Measurements from ENCODE around the gene ZZZ3. TPM values are rescaled to one million over a fixed set of nuclear protein-coding genes. Genes with fewer than 3 reads are reported as not detected.
A peak's percentile ranks its signal among the peaks of the same experiment; 100 is the strongest.

ZZZ3 gene
- total RNA-seq, result 10 to 100 TPM; 46.9 to 60.6 (median 55.0) TPM

DNA sequence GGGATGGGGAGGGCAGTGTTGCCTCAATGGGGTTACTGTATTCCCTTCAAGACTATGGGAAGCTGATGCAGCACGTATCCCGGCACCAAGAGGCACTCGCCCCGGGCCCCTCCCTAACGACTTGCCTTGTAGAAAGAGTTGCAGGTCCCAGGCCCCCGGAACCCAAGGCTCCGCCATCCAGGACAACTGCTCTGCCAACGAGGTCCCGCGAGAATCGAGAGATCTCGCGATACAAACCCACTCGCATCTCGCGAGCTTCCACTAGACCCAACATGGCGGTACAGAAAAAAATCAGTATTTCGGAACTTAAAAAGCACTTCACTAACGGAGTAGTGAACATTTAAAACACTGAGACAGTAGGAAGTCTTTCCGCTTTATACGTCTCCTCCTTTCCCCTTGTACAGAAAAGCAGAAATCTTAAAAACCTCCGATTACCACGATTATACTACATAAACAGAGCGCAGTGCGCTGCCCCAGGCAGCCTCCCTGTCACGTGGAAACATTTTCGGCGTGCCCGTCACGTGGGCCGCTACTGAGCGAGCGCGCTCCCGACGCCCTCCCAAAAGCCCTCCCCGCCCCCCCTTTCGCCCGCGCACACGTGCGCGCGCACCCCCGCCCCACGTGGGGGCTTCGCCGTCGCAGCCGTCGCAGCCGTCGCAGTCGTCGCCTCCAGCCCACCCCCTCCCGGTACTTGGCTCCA lies at the start of gene ZZZ3:
Gene ZZZ3 (minus strand): TSS at position 199 of the 700 bp plus-strand sequence. CDS start 49,304 bp downstream, outside the sequence.
- H3K27ac ChIP-seq (replicated peaks in 1 of 4), result peak within 1 kb of the TSS; percentile 87 to 96 (median 94)
- TF ChIP-seq EP300 (IDR thresholded peaks at IDR 0.05), result no peak
- peak; percentile 65 to 71 for TF ChIP-seq POLR2AphosphoS5 (IDR thresholded peaks at IDR 0.05)
- TF ChIP-seq, protein P1, sequence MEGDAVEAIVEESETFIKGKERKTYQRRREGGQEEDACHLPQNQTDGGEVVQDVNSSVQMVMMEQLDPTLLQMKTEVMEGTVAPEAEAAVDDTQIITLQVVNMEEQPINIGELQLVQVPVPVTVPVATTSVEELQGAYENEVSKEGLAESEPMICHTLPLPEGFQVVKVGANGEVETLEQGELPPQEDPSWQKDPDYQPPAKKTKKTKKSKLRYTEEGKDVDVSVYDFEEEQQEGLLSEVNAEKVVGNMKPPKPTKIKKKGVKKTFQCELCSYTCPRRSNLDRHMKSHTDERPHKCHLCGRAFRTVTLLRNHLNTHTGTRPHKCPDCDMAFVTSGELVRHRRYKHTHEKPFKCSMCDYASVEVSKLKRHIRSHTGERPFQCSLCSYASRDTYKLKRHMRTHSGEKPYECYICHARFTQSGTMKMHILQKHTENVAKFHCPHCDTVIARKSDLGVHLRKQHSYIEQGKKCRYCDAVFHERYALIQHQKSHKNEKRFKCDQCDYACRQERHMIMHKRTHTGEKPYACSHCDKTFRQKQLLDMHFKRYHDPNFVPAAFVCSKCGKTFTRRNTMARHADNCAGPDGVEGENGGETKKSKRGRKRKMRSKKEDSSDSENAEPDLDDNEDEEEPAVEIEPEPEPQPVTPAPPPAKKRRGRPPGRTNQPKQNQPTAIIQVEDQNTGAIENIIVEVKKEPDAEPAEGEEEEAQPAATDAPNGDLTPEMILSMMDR (IDR thresholded peaks at IDR 0.05), result peak in 2 of 3 experiments; percentile 11 to 14
- no peaks in the 10 kb centered on the region for H3K9me3 ChIP-seq
- DNase-seq (ENCODE audit: extremely low spot score), result peak; percentile 97
- WGBS, result 0% methylated on average over 9 of the region's 56 CpGs
- no peaks in the 10 kb centered on the region for H3K27me3 ChIP-seq
- no peaks in the 10 kb centered on the region for H3K36me3 ChIP-seq
- intact Hi-C loops (cut with DNase I), result loop anchor here (10.0 kb wide), 1 partner anchor 88 kb away; no protein-coding TSS in a partner anchor
- peaks cover 18 to 51% (median 48%) of the 10 kb centered on the region in 4 donors for H3K4me1 ChIP-seq
- peak within 1 kb of the TSS; percentile 74 to 95 (median 80) for H3K4me3 ChIP-seq

DNA sequence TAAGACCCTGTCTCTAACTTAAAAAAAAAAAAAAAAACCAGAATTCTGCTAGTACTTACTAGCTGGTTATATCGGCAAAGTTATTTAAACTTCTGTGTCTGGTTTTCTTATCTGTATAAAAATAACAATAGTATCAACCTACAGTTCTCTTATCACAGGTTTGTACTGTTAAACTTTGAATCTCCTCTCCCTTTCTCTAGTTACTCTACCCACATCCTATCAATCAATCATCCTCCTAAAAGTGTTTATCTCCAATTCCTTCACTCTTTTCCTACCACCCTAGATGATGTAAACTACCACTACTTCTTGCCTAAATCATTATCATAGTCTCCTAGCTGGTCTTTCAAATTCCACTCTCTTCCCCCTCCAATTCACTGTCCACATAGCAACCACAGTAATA lies 49.6 kb upstream of the ZZZ3 start:
- no peak for DNase-seq (ENCODE audit: extremely low spot score)
- Histone ChIP-seq H3K9me3 (no peaks in the 10 kb centered on the region), H3K27ac (replicated peaks in 1 of 4) (no peak overlapping the region), H3K4me3 (no peak overlapping the region), H3K27me3 (no peaks in the 10 kb centered on the region), H3K4me1 (no peaks in the 10 kb centered on the region), H3K36me3 (peaks cover 13 to 65% (median 32%) of the 10 kb centered on the region in 4 donors)
- intact Hi-C loops (cut with DNase I), result no loop called here
- TF ChIP-seq, protein P1 (IDR thresholded peaks at IDR 0.05), result no peak
- TF ChIP-seq POLR2AphosphoS5 (IDR thresholded peaks at IDR 0.05) (no peak), POLR2A (IDR thresholded peaks at IDR 0.05; ENCODE audit: low read depth) (no peak), EP300 (IDR thresholded peaks at IDR 0.05) (no peak)
- WGBS, result 85% methylated on average over 1 of the region's 1 CpG

DNA sequence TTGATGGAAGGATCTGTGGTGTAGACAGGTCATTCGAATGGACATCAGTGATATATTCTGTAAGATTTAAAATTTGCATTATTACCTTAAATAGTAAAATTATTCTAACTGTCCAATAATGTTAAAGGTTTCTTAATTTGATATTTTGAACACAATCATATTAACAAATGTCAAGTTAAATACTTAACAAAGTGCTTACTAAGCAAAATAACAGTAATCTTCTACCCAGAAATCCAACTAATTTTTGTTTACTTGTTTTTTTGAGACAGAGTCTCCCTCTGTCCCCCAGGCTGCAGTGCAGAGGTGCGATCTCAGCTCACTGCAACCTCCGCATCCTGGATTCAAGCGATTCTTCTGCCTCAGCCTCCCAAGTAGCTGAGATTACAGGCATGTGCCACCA lies 43.2 kb upstream of the ZZZ3 start:
- Histone ChIP-seq H3K4me1 (no peaks in the 10 kb centered on the region), H3K27me3 (no peaks in the 10 kb centered on the region), H3K4me3 (no peak overlapping the region), H3K27ac (replicated peaks in 1 of 4) (no peak overlapping the region), H3K36me3 (peaks cover 32 to 94% (median 76%) of the 10 kb centered on the region in 4 donors), H3K9me3 (no peaks in the 10 kb centered on the region)
- intact Hi-C loops (cut with DNase I), result no loop called here
- TF ChIP-seq, protein P1 (IDR thresholded peaks at IDR 0.05), result no peak
- TF ChIP-seq EP300 (IDR thresholded peaks at IDR 0.05), result no peak
- no peak for TF ChIP-seq POLR2A (IDR thresholded peaks at IDR 0.05; ENCODE audit: low read depth)
- TF ChIP-seq POLR2AphosphoS5 (IDR thresholded peaks at IDR 0.05), result no peak
- no peak for DNase-seq (ENCODE audit: extremely low spot score)
- 99% methylated on average over 4 of the region's 4 CpGs for WGBS

DNA sequence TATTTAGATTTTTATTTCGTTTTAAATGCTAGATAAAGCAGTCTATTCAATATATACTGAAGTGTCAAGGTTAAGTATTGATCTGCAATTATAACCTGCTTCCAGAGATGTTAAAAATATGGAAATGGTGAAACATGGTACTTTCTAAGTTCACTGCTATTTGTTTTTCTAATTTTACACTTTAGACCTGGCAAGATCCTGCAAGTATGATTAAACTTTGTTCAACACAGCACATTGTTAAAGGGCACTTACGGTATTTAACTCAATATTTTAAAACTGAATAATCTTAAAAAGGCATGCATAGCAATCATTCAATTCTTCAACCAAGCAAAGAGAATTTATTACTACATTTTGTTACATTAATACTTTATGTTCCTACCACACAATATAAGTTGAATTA lies 35.7 kb upstream of the ZZZ3 start:
- Histone ChIP-seq H3K9me3 (no peaks in the 10 kb centered on the region), H3K27ac (replicated peaks in 1 of 4) (no peak overlapping the region), H3K36me3 (peaks cover 26 to 98% (median 74%) of the 10 kb centered on the region in 4 donors), H3K4me1 (no peaks in the 10 kb centered on the region), H3K4me3 (no peak overlapping the region), H3K27me3 (no peaks in the 10 kb centered on the region)
- intact Hi-C loops (cut with DNase I), result no loop called here
- DNase-seq (ENCODE audit: extremely low spot score), result no peak
- TF ChIP-seq POLR2AphosphoS5 (IDR thresholded peaks at IDR 0.05) (no peak), EP300 (IDR thresholded peaks at IDR 0.05) (no peak), POLR2A (IDR thresholded peaks at IDR 0.05; ENCODE audit: low read depth) (no peak)
- TF ChIP-seq, protein P1 (IDR thresholded peaks at IDR 0.05), result no peak
- 91% methylated on average over 2 of the region's 2 CpGs for WGBS
